ENCODE results near the gene KCNK2.

GRCh38 chr1:215059947-215060346 is 22.6 kb upstream of the KCNK2 start:
- TF ChIP-seq REST (IDR thresholded peaks at IDR 0.05; ENCODE audit: insufficient read depth in 1 of 2, low read depth in 2 of 2, low read length in 2 of 2) (no peak), POLR2AphosphoS5 (IDR thresholded peaks at IDR 0.05; ENCODE audit: low read depth, low read length) (no peak), TAF1 (IDR thresholded peaks at IDR 0.05; ENCODE audit: borderline replicate concordance, insufficient read depth, low read length) (no peak), SIN3A (IDR thresholded peaks at IDR 0.05; ENCODE audit: borderline replicate concordance, insufficient read depth, low read length) (no peak)
